K562 (cell line): ENCODE measurements around the gene TULP4.

Experiments
- AFF4 ChIP-seq: sonication (generic); formaldehyde crosslinking; IDR thresholded peaks from 2 replicates; pipeline ENCODE4 v1.8.0; 2023; ENCODE audit warnings: mild to moderate bottlenecking, missing genetic modification reagents
- CHD1 ChIP-seq: fragments of 200-600 bp; sonication (generic); IDR thresholded peaks from one replicate; pipeline ENCODE4 v1.6.1; 2012; ENCODE audit warnings: mild to moderate bottlenecking, moderate library complexity, low read length, inconsistent platforms
- ETS1 ChIP-seq: conservative IDR thresholded peaks from 2 replicates; pipeline ENCODE4 v1.6.1; 2011; ENCODE audit warnings: low read depth, mild to moderate bottlenecking, low read length; ENCODE audit not compliant: control insufficient read depth
- GABPA ChIP-seq: fragments of 200-800 bp; sonication (Bioruptor generic); conservative IDR thresholded peaks from 2 replicates; pipeline ENCODE4 v1.6.1; 2016; ENCODE audit warnings: low read depth, missing genetic modification characterization, missing compliant biosample characterization
- NKRF ChIP-seq: fragments of 450-650 bp; IDR thresholded peaks from 2 replicates; pipeline ENCODE4 v1.6.1; 2016; ENCODE audit warnings: borderline replicate concordance
- ZNF133 ChIP-seq: fragments of 250-450 bp; sonication (Bioruptor Pico); IDR thresholded peaks from 2 replicates; pipeline ENCODE4 v1.4.0; 2020; ENCODE audit warnings: mild to moderate bottlenecking
- ZNF184 ChIP-seq: sonication (generic); formaldehyde crosslinking; IDR thresholded peaks from 2 replicates; pipeline ENCODE4 v1.5.0; 2020; ENCODE audit warnings: missing genetic modification reagents
- TF ChIP-seq, protein P1 (sequence below), 3 experiments: IDR thresholded peaks in 2 of 3; conservative IDR thresholded peaks in 1 of 3; 2 replicates each; pipeline ENCODE4 v1.5.1; 2011 to 2012; ENCODE audit warnings: low read length in 3 of 3, mild to moderate bottlenecking in 3 of 3, control low read depth in 2 of 3, improper control_type of control experiment in 1 of 3, inconsistent platforms in 1 of 3, low read depth in 1 of 3, mixed read lengths in 1 of 3, moderate library complexity in 1 of 3; ENCODE audit not compliant: insufficient read depth in 2 of 3

GRCh38 chr6:158383057-158383456 is 70.8 kb downstream of the TULP4 start:
- TF ChIP-seq ETS1 (no peak), ZNF184 (CRISPR knock-in tag) (no peak), GABPA (tag) (no peak), ZNF133 (CRISPR knock-in tag) (no peak), AFF4 (CRISPR knock-in tag) (no peak), CHD1 (no peak), NKRF (no peak)
- TF ChIP-seq, protein P1, sequence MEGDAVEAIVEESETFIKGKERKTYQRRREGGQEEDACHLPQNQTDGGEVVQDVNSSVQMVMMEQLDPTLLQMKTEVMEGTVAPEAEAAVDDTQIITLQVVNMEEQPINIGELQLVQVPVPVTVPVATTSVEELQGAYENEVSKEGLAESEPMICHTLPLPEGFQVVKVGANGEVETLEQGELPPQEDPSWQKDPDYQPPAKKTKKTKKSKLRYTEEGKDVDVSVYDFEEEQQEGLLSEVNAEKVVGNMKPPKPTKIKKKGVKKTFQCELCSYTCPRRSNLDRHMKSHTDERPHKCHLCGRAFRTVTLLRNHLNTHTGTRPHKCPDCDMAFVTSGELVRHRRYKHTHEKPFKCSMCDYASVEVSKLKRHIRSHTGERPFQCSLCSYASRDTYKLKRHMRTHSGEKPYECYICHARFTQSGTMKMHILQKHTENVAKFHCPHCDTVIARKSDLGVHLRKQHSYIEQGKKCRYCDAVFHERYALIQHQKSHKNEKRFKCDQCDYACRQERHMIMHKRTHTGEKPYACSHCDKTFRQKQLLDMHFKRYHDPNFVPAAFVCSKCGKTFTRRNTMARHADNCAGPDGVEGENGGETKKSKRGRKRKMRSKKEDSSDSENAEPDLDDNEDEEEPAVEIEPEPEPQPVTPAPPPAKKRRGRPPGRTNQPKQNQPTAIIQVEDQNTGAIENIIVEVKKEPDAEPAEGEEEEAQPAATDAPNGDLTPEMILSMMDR (IDR thresholded peaks at IDR 0.05 in 2 of 3, conservative IDR thresholded peaks at IDR 0.05 in 1 of 3; ENCODE audit: insufficient read depth in 2 of 3, low read depth in 1 of 3, low read length in 3 of 3): no peak
